ENCODE data around the gene SLC15A5. TPM values are rescaled to one million over a fixed set of nuclear protein-coding genes. Genes with fewer than 3 reads are reported as not detected.

Gene SLC15A5
- total and polyA plus RNA-seq, 5 donors from 2014 or later = not detected

- Histone ChIP-seq H3K4me1 (ENCODE audit: control insufficient read depth, insufficient read depth, low read length, poor library complexity, severe bottlenecking) (no peaks in the 10 kb centered on the region), H3K27me3 (ENCODE audit: control insufficient read depth, insufficient read depth, low read length) (no peaks in the 10 kb centered on the region), H3K36me3 (ENCODE audit: control insufficient read depth, insufficient read depth, low read length) (no peaks in the 10 kb centered on the region), H3K27ac (ENCODE audit: insufficient read depth, low read length, poor library complexity, severe bottlenecking) (no peak overlapping the region), H3K4me3 (ENCODE audit: low read depth, low read length) (no peak overlapping the region), H3K9me3 (ENCODE audit: control insufficient read depth in 2 of 2, low read length in 2 of 2) (no peaks in the 10 kb centered on the region)
- Mint-ChIP-seq H3K27me3 (no peaks in the 10 kb centered on the region), H3K27ac (no peak overlapping the region), H3K4me3 (no peak overlapping the region), H3K36me3 (no peaks in the 10 kb centered on the region), H3K4me1 (no peaks in the 10 kb centered on the region), H3K9me3 (peaks cover 0 to 7% (median 1%) of the 10 kb centered on the region in 7 donors)
- DNase-seq (no peak), ATAC-seq (ENCODE audit: low read depth in 2 of 2) (no peak)
Measured at GRCh38 chr12:16218234-16218633, 59.3 kb downstream of the SLC15A5 start.

- Mint-ChIP-seq H3K27me3 (no peaks in the 10 kb centered on the region), H3K27ac (no peak overlapping the region), H3K36me3 (no peaks in the 10 kb centered on the region), H3K9me3 (peaks cover 0 to 5% (median 1%) of the 10 kb centered on the region in 7 donors), H3K4me3 (no peak overlapping the region), H3K4me1 (no peaks in the 10 kb centered on the region)
- no peaks in the 10 kb centered on the region for H3K9me3 ChIP-seq (ENCODE audit: control insufficient read depth in 2 of 2, low read length in 2 of 2)
- H3K4me1 ChIP-seq (ENCODE audit: control insufficient read depth, insufficient read depth, low read length, poor library complexity, severe bottlenecking) = no peaks in the 10 kb centered on the region
- H3K27ac ChIP-seq (ENCODE audit: insufficient read depth, low read length, poor library complexity, severe bottlenecking) = no peak overlapping the region
- ATAC-seq (ENCODE audit: low read depth in 2 of 2) (no peak), DNase-seq (no peak)
- no peak overlapping the region for H3K4me3 ChIP-seq (ENCODE audit: low read depth, low read length)
- no peaks in the 10 kb centered on the region for H3K36me3 ChIP-seq (ENCODE audit: control insufficient read depth, insufficient read depth, low read length)
- H3K27me3 ChIP-seq (ENCODE audit: control insufficient read depth, insufficient read depth, low read length) = no peaks in the 10 kb centered on the region
Measured at GRCh38 chr12:16211731-16212130, 65.8 kb downstream of the SLC15A5 start.

DNA sequence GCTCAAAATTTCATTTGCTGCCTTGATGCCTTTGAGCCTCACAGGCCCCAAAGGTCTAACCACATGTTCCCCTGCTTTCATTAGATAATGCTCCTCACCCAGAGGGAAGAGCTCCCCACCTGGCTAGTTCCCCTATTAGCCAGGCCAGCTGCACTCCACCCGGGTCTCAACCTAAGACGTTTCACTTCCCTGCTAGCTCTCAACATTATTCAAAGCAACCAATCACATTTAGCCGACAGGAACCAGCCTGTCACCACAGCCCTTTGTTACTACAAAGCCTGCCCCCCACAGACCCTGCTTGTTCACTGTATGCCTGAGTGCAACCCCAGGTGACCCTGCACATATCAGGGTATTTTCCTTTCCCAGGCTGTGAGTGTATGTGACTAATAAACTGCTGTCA lies 78.6 kb downstream of the SLC15A5 start:
- Mint-ChIP-seq H3K4me1 (no peaks in the 10 kb centered on the region), H3K27me3 (no peaks in the 10 kb centered on the region), H3K9me3 (peaks cover 0 to 19% (median 5%) of the 10 kb centered on the region in 7 donors), H3K27ac (no peak overlapping the region), H3K36me3 (no peaks in the 10 kb centered on the region), H3K4me3 (no peak overlapping the region)
- Histone ChIP-seq H3K27me3 (ENCODE audit: control insufficient read depth, insufficient read depth, low read length) (no peaks in the 10 kb centered on the region), H3K4me1 (ENCODE audit: control insufficient read depth, insufficient read depth, low read length, poor library complexity, severe bottlenecking) (no peaks in the 10 kb centered on the region), H3K36me3 (ENCODE audit: control insufficient read depth, insufficient read depth, low read length) (no peaks in the 10 kb centered on the region), H3K9me3 (ENCODE audit: control insufficient read depth in 2 of 2, low read length in 2 of 2) (no peaks in the 10 kb centered on the region), H3K4me3 (ENCODE audit: low read depth, low read length) (no peak overlapping the region), H3K27ac (ENCODE audit: insufficient read depth, low read length, poor library complexity, severe bottlenecking) (no peak overlapping the region)
- ATAC-seq (ENCODE audit: low read depth in 2 of 2) (no peak), DNase-seq (no peak)

DNA sequence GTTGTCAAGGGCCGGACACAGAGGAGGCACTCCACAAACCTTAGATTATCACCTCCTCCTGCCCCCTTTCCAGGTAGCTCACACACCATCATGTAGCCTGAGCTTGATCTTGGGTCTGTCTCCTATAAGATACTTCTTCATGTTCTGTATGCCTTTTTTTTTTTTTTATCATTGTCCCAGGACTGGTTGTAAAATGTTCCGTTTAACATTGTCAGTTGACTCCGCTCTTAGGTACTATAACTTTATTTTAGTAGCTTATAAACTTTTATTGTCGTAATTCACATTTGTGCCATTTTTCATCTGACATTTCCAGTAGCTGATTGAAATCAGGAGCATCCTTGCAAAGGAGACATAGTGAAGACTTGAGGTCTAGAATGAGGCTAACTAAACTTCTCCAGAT lies 79.9 kb downstream of the SLC15A5 start:
- no peaks in the 10 kb centered on the region for H3K27me3 ChIP-seq (ENCODE audit: control insufficient read depth, insufficient read depth, low read length)
- no peak overlapping the region for H3K4me3 Mint-ChIP-seq
- DNase-seq = no peak

GRCh38 chr12:16189849-16190248 lies 87.6 kb downstream of the SLC15A5 start:
- Histone ChIP-seq H3K9me3 (ENCODE audit: control insufficient read depth in 2 of 2, low read length in 2 of 2) (no peaks in the 10 kb centered on the region), H3K27ac (ENCODE audit: insufficient read depth, low read length, poor library complexity, severe bottlenecking) (no peak overlapping the region), H3K4me3 (ENCODE audit: low read depth, low read length) (no peak overlapping the region), H3K27me3 (ENCODE audit: control insufficient read depth, insufficient read depth, low read length) (no peaks in the 10 kb centered on the region), H3K36me3 (ENCODE audit: control insufficient read depth, insufficient read depth, low read length) (no peaks in the 10 kb centered on the region), H3K4me1 (ENCODE audit: control insufficient read depth, insufficient read depth, low read length, poor library complexity, severe bottlenecking) (no peaks in the 10 kb centered on the region)
- DNase-seq (no peak), ATAC-seq (ENCODE audit: low read depth in 2 of 2) (no peak)
- Mint-ChIP-seq H3K4me3 (no peak overlapping the region), H3K27me3 (no peaks in the 10 kb centered on the region), H3K4me1 (no peaks in the 10 kb centered on the region), H3K27ac (no peak overlapping the region), H3K36me3 (no peaks in the 10 kb centered on the region), H3K9me3 (peaks cover 0 to 5% (median 0%) of the 10 kb centered on the region in 7 donors)

More for the DNA sequence above, 79.9 kb downstream of the SLC15A5 start:
- Mint-ChIP-seq H3K4me1 (no peaks in the 10 kb centered on the region), H3K27me3 (no peaks in the 10 kb centered on the region), H3K27ac (no peak overlapping the region), H3K36me3 (no peaks in the 10 kb centered on the region), H3K9me3 (peaks cover 0 to 19% (median 3%) of the 10 kb centered on the region in 7 donors)
- Histone ChIP-seq H3K4me1 (ENCODE audit: control insufficient read depth, insufficient read depth, low read length, poor library complexity, severe bottlenecking) (no peaks in the 10 kb centered on the region), H3K27ac (ENCODE audit: insufficient read depth, low read length, poor library complexity, severe bottlenecking) (no peak overlapping the region), H3K9me3 (ENCODE audit: control insufficient read depth in 2 of 2, low read length in 2 of 2) (no peaks in the 10 kb centered on the region), H3K4me3 (ENCODE audit: low read depth, low read length) (no peak overlapping the region), H3K36me3 (ENCODE audit: control insufficient read depth, insufficient read depth, low read length) (no peaks in the 10 kb centered on the region)
- ATAC-seq (ENCODE audit: low read depth in 2 of 2) = no peak

GRCh38 chr12:16187660-16188059 lies 89.8 kb downstream of the SLC15A5 start:
- no peaks in the 10 kb centered on the region for H3K4me1 Mint-ChIP-seq

GRCh38 chr12:16184681-16185080 lies 92.8 kb downstream of the SLC15A5 start:
- H3K4me3 ChIP-seq (ENCODE audit: low read depth, low read length) = no peak overlapping the region
- no peaks in the 10 kb centered on the region for H3K4me1 Mint-ChIP-seq

More at GRCh38 chr12:16187660-16188059, 89.8 kb downstream of the SLC15A5 start:
- H3K36me3 ChIP-seq (ENCODE audit: control insufficient read depth, insufficient read depth, low read length) = no peaks in the 10 kb centered on the region
- DNase-seq = no peak
- no peaks in the 10 kb centered on the region for H3K4me1 ChIP-seq (ENCODE audit: control insufficient read depth, insufficient read depth, low read length, poor library complexity, severe bottlenecking)
- Mint-ChIP-seq H3K36me3 (no peaks in the 10 kb centered on the region), H3K27ac (no peak overlapping the region), H3K27me3 (no peaks in the 10 kb centered on the region), H3K4me3 (no peak overlapping the region), H3K9me3 (peaks cover 0 to 12% (median 3%) of the 10 kb centered on the region in 7 donors)
- H3K9me3 ChIP-seq (ENCODE audit: control insufficient read depth in 2 of 2, low read length in 2 of 2) = no peaks in the 10 kb centered on the region
- ATAC-seq (ENCODE audit: low read depth in 2 of 2) = no peak
- no peaks in the 10 kb centered on the region for H3K27me3 ChIP-seq (ENCODE audit: control insufficient read depth, insufficient read depth, low read length)
- H3K27ac ChIP-seq (ENCODE audit: insufficient read depth, low read length, poor library complexity, severe bottlenecking) = no peak overlapping the region
- H3K4me3 ChIP-seq (ENCODE audit: low read depth, low read length) = no peak overlapping the region

GRCh38 chr12:16183541-16183940 lies 93.9 kb downstream of the SLC15A5 start:
- no peaks in the 10 kb centered on the region for H3K36me3 ChIP-seq (ENCODE audit: control insufficient read depth, insufficient read depth, low read length)
- Mint-ChIP-seq H3K4me1 (no peaks in the 10 kb centered on the region), H3K36me3 (no peaks in the 10 kb centered on the region), H3K27ac (no peak overlapping the region), H3K27me3 (no peaks in the 10 kb centered on the region), H3K9me3 (peaks cover 0 to 23% (median 3%) of the 10 kb centered on the region in 7 donors), H3K4me3 (no peak overlapping the region)
- H3K27me3 ChIP-seq (ENCODE audit: control insufficient read depth, insufficient read depth, low read length) = no peaks in the 10 kb centered on the region
- H3K4me3 ChIP-seq (ENCODE audit: low read depth, low read length) = no peak overlapping the region
- no peaks in the 10 kb centered on the region for H3K4me1 ChIP-seq (ENCODE audit: control insufficient read depth, insufficient read depth, low read length, poor library complexity, severe bottlenecking)
- H3K27ac ChIP-seq (ENCODE audit: insufficient read depth, low read length, poor library complexity, severe bottlenecking) = no peak overlapping the region
- no peak for DNase-seq
- ATAC-seq (ENCODE audit: low read depth in 2 of 2) = no peak
- no peaks in the 10 kb centered on the region for H3K9me3 ChIP-seq (ENCODE audit: control insufficient read depth in 2 of 2, low read length in 2 of 2)

More at GRCh38 chr12:16184681-16185080, 92.8 kb downstream of the SLC15A5 start:
- Mint-ChIP-seq H3K4me3 (no peak overlapping the region), H3K36me3 (no peaks in the 10 kb centered on the region), H3K27me3 (no peaks in the 10 kb centered on the region), H3K27ac (no peak overlapping the region), H3K9me3 (peaks cover 0 to 20% (median 3%) of the 10 kb centered on the region in 7 donors)
- Histone ChIP-seq H3K27ac (ENCODE audit: insufficient read depth, low read length, poor library complexity, severe bottlenecking) (no peak overlapping the region), H3K27me3 (ENCODE audit: control insufficient read depth, insufficient read depth, low read length) (no peaks in the 10 kb centered on the region), H3K4me1 (ENCODE audit: control insufficient read depth, insufficient read depth, low read length, poor library complexity, severe bottlenecking) (no peaks in the 10 kb centered on the region), H3K36me3 (ENCODE audit: control insufficient read depth, insufficient read depth, low read length) (no peaks in the 10 kb centered on the region), H3K9me3 (ENCODE audit: control insufficient read depth in 2 of 2, low read length in 2 of 2) (no peaks in the 10 kb centered on the region)
- no peak for DNase-seq
- no peak for ATAC-seq (ENCODE audit: low read depth in 2 of 2)

Measured in CD4-positive, CD25-positive, alpha-beta regulatory T cell (primary cell).